HepG2 (cell line): ENCODE results near the gene SCP2. TPM values are rescaled to one million over a fixed set of nuclear protein-coding genes. Genes with fewer than 3 reads are reported as not detected.

Source experiments
- ATAC-seq: fragments of 200-7000 bp; cut with Tn5 transposase; 3 replicates; pipeline ENCODE4 v1.9.1; 2020; ENCODE audit warnings: mild to moderate bottlenecking, moderate library complexity
- BruUV-seq: library from RNA; stranded (reverse); fragments of 400-500 nt; replicated peaks from 2 replicates; lab custom pipeline; 2021; lab: Mats Ljungman, UMichigan
- CTCF ChIA-PET: fragments of 300-600 bp; formaldehyde crosslinking; extraction: SDS; loops from one replicate; lab custom pipeline; 2021; ENCODE audit warnings: low total read pairs, inconsistent platforms, low intra/inter-chr PET ratio; lab: Yijun Ruan, JAX
- POLR2A ChIA-PET: fragments of 350-600 bp; sonication (Branson Sonifier 250); formaldehyde crosslinking; loops from one replicate; lab custom pipeline; 2020; ENCODE audit warnings: antibody characterized with exemption, inconsistent platforms; lab: Yijun Ruan, JAX
- DNase-seq: peaks from one replicate; pipeline ENCODE4 v3.0.0-alpha.2; 2015; ENCODE audit warnings: low spot score
- FAIRE-seq: peaks from 3 replicates; lab custom pipeline; 2011; peaks lifted over from hg19 to GRCh38; lab: Jason Lieb, UNC
- H2AFZ ChIP-seq: one replicate; pipeline ENCODE4 v1.6.1; 2011; ENCODE audit warnings: low read length, inconsistent platforms
- H3K27ac ChIP-seq: fragments of 300-600 bp; 3 replicates; pipeline ENCODE4 v1.8.0; 2011; ENCODE audit warnings: mixed run types, mild to moderate bottlenecking, mixed read lengths, low read length, inconsistent platforms; ENCODE audit not compliant: insufficient read depth; ENCODE audit errors: extremely low read length
- H3K27me3 ChIP-seq, 2 experiments: fragments of 200-600 bp in 1 of 2; 2 replicates in 1 of 2; 3 replicates in 1 of 2; pipeline versions ENCODE4 v1.6.0 to v1.8.0; 2011; ENCODE audit warnings: low read length in 2 of 2, mild to moderate bottlenecking in 2 of 2, moderate library complexity in 2 of 2, inconsistent platforms in 1 of 2; ENCODE audit not compliant: insufficient read depth in 2 of 2, control insufficient read depth in 1 of 2
- H3K36me3 ChIP-seq, 2 experiments: fragments of 200-600 bp in 1 of 2; replicated peaks in 1 of 2; 2 replicates in 1 of 2; 3 replicates in 1 of 2; pipeline versions ENCODE4 v1.5.1 to v1.8.0; 2011; ENCODE audit warnings: low read length in 2 of 2, inconsistent platforms in 1 of 2; ENCODE audit not compliant: insufficient read depth in 2 of 2, control insufficient read depth in 1 of 2
- H3K4me1 ChIP-seq: 2 replicates; pipeline ENCODE4 v1.5.1; 2012; ENCODE audit warnings: low read length, inconsistent platforms; ENCODE audit not compliant: insufficient read depth
- H3K4me2 ChIP-seq: 2 replicates; pipeline ENCODE4 v1.6.0; 2011; ENCODE audit warnings: low read depth, low read length, inconsistent platforms
- H3K4me3 ChIP-seq, 3 experiments: fragments of 200-600 bp in 1 of 3; sonication (generic), shearing (Covaris generic) in 1 of 3; replicated peaks in 1 of 3; 2 replicates each; pipeline ENCODE4 v1.5.1; 2011 to 2016; ENCODE audit warnings: low read length in 3 of 3, inconsistent platforms in 2 of 3, low read depth in 2 of 3, mild to moderate bottlenecking in 2 of 3, control low read depth in 1 of 3, mixed read lengths in 1 of 3; ENCODE audit not compliant: insufficient read depth in 1 of 3
- H3K79me2 ChIP-seq: one replicate; pipeline ENCODE4 v1.6.1; 2011; ENCODE audit warnings: low read length, inconsistent platforms; ENCODE audit not compliant: insufficient read depth
- H3K9ac ChIP-seq: 2 replicates; pipeline ENCODE4 v1.6.0; 2011; ENCODE audit warnings: mild to moderate bottlenecking, low read depth, low read length, inconsistent platforms; ENCODE audit not compliant: insufficient read depth
- H3K9me3 ChIP-seq: 2 replicates; pipeline ENCODE4 v1.5.1; 2012; ENCODE audit warnings: mild to moderate bottlenecking, low read length
- H4K20me1 ChIP-seq: 2 replicates; pipeline ENCODE4 v1.6.0; 2011; ENCODE audit warnings: inconsistent platforms, mild to moderate bottlenecking, low read length, moderate library complexity; ENCODE audit not compliant: insufficient read depth
- CBX1 ChIP-seq: IDR thresholded peaks from one replicate; pipeline ENCODE4 v1.6.1; 2016; ENCODE audit warnings: antibody characterized with exemption, low read depth
- IKZF4 ChIP-seq: sonication (generic); formaldehyde crosslinking; IDR thresholded peaks from 2 replicates; pipeline ENCODE4 v1.5.1; 2020; ENCODE audit warnings: borderline replicate concordance, mild to moderate bottlenecking, low read depth, missing genetic modification reagents; ENCODE audit errors: not compliant biosample characterization
- NFE2L1 ChIP-seq: sonication (generic); formaldehyde crosslinking; IDR thresholded peaks from 2 replicates; pipeline ENCODE4 v1.4.0; 2020; ENCODE audit warnings: missing genetic modification reagents, mild to moderate bottlenecking, borderline replicate concordance
- SAP130 ChIP-seq: IDR thresholded peaks from 2 replicates; pipeline ENCODE4 v1.6.1; 2016; ENCODE audit warnings: low read depth
- ZBTB38 ChIP-seq: sonication (generic); formaldehyde crosslinking; IDR thresholded peaks from 2 replicates; pipeline ENCODE4 v1.5.1; 2020; ENCODE audit warnings: mild to moderate bottlenecking, missing genetic modification reagents
- ZC3H4 ChIP-seq: sonication (generic); formaldehyde crosslinking; IDR thresholded peaks from 2 replicates; pipeline ENCODE4 v1.4.0; 2020; ENCODE audit warnings: missing genetic modification reagents, borderline replicate concordance
- ZNF510 ChIP-seq: sonication (generic); formaldehyde crosslinking; IDR thresholded peaks from 2 replicates; pipeline ENCODE4 v1.4.0; 2020; ENCODE audit warnings: low read depth, mild to moderate bottlenecking, missing genetic modification reagents
- ZNF792 ChIP-seq: IDR thresholded peaks from 2 replicates; pipeline ENCODE4 v1.6.1; 2016
- ZNF879 ChIP-seq: sonication (generic); formaldehyde crosslinking; IDR thresholded peaks from 2 replicates; pipeline ENCODE4 v1.8.1; 2023; ENCODE audit warnings: missing genetic modification reagents
- WGBS: methylation state at CpG from one replicate; pipeline ENCODE4 v1.1.6; 2017; ENCODE audit warnings: low lambda C conversion rate; 5-methylcytosine and 5-hydroxymethylcytosine counted together
- in situ Hi-C: cut with HindIII; loops from 2 replicates; pipeline ENCODE4 v1.10.0; 2017; ENCODE audit warnings: low pct_unique_long_range_greater_than_20kb; ENCODE audit not compliant: extremely low pct_ligation_motif_present
- intact Hi-C: fragments of 100-400 bp; cut with micrococcal nuclease; formaldehyde crosslinking; loops from one replicate; pipeline ENCODE4 v1.10.0; 2022; ENCODE audit not compliant: unreplicated experiment
- polyA plus RNA-seq, 8 experiments: library from polyadenylated mRNA; depleted of rRNA in 3 of 8; stranded (reverse) in 7 of 8; unstranded in 1 of 8; fragments of >200 nt; fragmentation: Illumina TruSeq in 4 of 8; extraction: Trizol in 4 of 8; gene quantifications; 2 replicates each; pipeline versions ENCODE4 v1.2.1 to v1.2.3, GENCODE V29; 2011 to 2016; ENCODE audit warnings: low read depth in 4 of 8, missing spikeins in 1 of 8, mixed read lengths in 1 of 8; ENCODE audit not compliant: insufficient read depth in 1 of 8
- total RNA-seq, 5 experiments: library from RNA; depleted of rRNA; stranded (reverse); fragments of >200 nt; fragmentation: Illumina TruSeq; extraction: Trizol; gene quantifications; 2 replicates each; pipeline ENCODE4 v1.2.3, GENCODE V29; 2016; ENCODE audit warnings: low read depth in 1 of 5
- TF ChIP-seq, protein P1 (sequence below): sonication (generic); formaldehyde crosslinking; IDR thresholded peaks from 2 replicates; pipeline ENCODE4 v1.5.1; 2020; ENCODE audit warnings: missing genetic modification reagents, mild to moderate bottlenecking, borderline replicate concordance
- TF ChIP-seq, protein P2 (sequence below): IDR thresholded peaks from 2 replicates; pipeline ENCODE4 v1.6.1; 2016; ENCODE audit warnings: low read depth, missing genetic modification reagents, missing compliant biosample characterization
- TF ChIP-seq, protein P3 (sequence below): sonication (generic); formaldehyde crosslinking; IDR thresholded peaks from 2 replicates; pipeline ENCODE4 v1.8.0; 2022; ENCODE audit warnings: mild to moderate bottlenecking, missing genetic modification reagents; ENCODE audit not compliant: insufficient replicate concordance
- TF ChIP-seq, protein P4 (sequence below): sonication (generic); formaldehyde crosslinking; IDR thresholded peaks from 2 replicates; pipeline ENCODE4 v1.4.0; 2020; ENCODE audit warnings: missing genetic modification reagents, borderline replicate concordance

Gene SCP2
- total and polyA plus RNA-seq, 2 of the 13 experiments (the other 11 are each of a cell fraction or from before 2014, with no cell fraction given) = 59.0 to 133 TPM

DNA sequence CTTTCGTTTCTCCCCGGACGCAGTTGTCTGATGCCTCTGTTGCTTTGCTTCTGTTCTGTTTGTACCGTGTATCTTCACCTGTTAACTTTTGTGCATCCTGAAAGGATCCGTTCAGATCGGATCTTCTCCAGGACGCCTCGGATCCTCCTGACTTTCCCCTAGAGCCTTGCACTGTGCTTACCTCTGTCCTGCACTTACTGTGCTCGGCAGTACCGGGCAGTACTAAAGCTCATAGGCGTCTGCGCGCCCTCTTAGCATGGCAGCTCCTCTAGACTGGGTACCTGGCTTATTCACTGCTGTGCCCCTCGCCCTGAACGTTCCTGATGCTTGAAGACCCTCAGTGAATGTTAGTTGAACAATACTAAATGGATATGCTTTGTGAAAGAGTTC, 934 bp downstream of the SCP2 start:
- H3K4me3 ChIP-seq = peak overlapping the region; percentile 86 to 95 (median 92)
- peak overlapping the region; percentile 79 for H3K27ac ChIP-seq
- peak overlapping the region; percentile 85 for H3K9ac ChIP-seq
- in situ Hi-C loops (no loop called here), intact Hi-C loops (loop anchor here (10.0 kb wide), 1 partner anchor 223 kb away; no protein-coding TSS in a partner anchor)
- ATAC-seq (peak; percentile 55), FAIRE-seq (no peak), DNase-seq (no peak)
- WGBS = 15% methylated on average over 15 of the region's 15 CpGs
- CTCF ChIA-PET = no interaction called here
- H3K79me2 ChIP-seq = peaks cover 12% of the 10 kb centered on the region
- H3K9me3 ChIP-seq = no peaks in the 10 kb centered on the region
- no peaks in the 10 kb centered on the region for H3K27me3 ChIP-seq
- H2AFZ ChIP-seq = no peak overlapping the region
- H3K4me1 ChIP-seq = peaks cover 54% of the 10 kb centered on the region
- POLR2A ChIA-PET = interaction anchor here (1.2 to 2.3 kb wide), 4 partner anchors 17 to 239 kb away, joined by 4 to 7 read pairs (median 5); partner anchors contain the start of gene ZYG11B
- no peaks in the 10 kb centered on the region for H4K20me1 ChIP-seq
- no TSS peak for BruUV-seq
- no peaks in the 10 kb centered on the region for H3K36me3 ChIP-seq
- H3K4me2 ChIP-seq = peak overlapping the region; percentile 99
- TF ChIP-seq, protein P1, sequence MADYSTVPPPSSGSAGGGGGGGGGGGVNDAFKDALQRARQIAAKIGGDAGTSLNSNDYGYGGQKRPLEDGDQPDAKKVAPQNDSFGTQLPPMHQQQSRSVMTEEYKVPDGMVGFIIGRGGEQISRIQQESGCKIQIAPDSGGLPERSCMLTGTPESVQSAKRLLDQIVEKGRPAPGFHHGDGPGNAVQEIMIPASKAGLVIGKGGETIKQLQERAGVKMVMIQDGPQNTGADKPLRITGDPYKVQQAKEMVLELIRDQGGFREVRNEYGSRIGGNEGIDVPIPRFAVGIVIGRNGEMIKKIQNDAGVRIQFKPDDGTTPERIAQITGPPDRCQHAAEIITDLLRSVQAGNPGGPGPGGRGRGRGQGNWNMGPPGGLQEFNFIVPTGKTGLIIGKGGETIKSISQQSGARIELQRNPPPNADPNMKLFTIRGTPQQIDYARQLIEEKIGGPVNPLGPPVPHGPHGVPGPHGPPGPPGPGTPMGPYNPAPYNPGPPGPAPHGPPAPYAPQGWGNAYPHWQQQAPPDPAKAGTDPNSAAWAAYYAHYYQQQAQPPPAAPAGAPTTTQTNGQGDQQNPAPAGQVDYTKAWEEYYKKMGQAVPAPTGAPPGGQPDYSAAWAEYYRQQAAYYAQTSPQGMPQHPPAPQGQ (CRISPR knock-in tag) = no peak
- TF ChIP-seq ZBTB38 (CRISPR knock-in tag) (no peak), SAP130 (CRISPR knock-in tag) (peak; percentile 4; the same call in 1 of the 2 replicates), IKZF4 (CRISPR knock-in tag) (no peak), CBX1 (peak; percentile 39), ZC3H4 (CRISPR knock-in tag) (no peak), ZNF510 (no peak), ZNF792 (no peak), ZNF879 (CRISPR knock-in tag) (peak; percentile 13), NFE2L1 (CRISPR knock-in tag) (no peak)
- TF ChIP-seq, protein P2, sequence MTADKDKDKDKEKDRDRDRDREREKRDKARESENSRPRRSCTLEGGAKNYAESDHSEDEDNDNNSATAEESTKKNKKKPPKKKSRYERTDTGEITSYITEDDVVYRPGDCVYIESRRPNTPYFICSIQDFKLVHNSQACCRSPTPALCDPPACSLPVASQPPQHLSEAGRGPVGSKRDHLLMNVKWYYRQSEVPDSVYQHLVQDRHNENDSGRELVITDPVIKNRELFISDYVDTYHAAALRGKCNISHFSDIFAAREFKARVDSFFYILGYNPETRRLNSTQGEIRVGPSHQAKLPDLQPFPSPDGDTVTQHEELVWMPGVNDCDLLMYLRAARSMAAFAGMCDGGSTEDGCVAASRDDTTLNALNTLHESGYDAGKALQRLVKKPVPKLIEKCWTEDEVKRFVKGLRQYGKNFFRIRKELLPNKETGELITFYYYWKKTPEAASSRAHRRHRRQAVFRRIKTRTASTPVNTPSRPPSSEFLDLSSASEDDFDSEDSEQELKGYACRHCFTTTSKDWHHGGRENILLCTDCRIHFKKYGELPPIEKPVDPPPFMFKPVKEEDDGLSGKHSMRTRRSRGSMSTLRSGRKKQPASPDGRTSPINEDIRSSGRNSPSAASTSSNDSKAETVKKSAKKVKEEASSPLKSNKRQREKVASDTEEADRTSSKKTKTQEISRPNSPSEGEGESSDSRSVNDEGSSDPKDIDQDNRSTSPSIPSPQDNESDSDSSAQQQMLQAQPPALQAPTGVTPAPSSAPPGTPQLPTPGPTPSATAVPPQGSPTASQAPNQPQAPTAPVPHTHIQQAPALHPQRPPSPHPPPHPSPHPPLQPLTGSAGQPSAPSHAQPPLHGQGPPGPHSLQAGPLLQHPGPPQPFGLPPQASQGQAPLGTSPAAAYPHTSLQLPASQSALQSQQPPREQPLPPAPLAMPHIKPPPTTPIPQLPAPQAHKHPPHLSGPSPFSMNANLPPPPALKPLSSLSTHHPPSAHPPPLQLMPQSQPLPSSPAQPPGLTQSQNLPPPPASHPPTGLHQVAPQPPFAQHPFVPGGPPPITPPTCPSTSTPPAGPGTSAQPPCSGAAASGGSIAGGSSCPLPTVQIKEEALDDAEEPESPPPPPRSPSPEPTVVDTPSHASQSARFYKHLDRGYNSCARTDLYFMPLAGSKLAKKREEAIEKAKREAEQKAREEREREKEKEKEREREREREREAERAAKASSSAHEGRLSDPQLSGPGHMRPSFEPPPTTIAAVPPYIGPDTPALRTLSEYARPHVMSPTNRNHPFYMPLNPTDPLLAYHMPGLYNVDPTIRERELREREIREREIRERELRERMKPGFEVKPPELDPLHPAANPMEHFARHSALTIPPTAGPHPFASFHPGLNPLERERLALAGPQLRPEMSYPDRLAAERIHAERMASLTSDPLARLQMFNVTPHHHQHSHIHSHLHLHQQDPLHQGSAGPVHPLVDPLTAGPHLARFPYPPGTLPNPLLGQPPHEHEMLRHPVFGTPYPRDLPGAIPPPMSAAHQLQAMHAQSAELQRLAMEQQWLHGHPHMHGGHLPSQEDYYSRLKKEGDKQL (CRISPR knock-in tag) = no peak
- TF ChIP-seq, protein P3, sequence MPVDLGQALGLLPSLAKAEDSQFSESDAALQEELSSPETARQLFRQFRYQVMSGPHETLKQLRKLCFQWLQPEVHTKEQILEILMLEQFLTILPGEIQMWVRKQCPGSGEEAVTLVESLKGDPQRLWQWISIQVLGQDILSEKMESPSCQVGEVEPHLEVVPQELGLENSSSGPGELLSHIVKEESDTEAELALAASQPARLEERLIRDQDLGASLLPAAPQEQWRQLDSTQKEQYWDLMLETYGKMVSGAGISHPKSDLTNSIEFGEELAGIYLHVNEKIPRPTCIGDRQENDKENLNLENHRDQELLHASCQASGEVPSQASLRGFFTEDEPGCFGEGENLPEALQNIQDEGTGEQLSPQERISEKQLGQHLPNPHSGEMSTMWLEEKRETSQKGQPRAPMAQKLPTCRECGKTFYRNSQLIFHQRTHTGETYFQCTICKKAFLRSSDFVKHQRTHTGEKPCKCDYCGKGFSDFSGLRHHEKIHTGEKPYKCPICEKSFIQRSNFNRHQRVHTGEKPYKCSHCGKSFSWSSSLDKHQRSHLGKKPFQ (CRISPR knock-in tag) = peak; percentile 42
- TF ChIP-seq, protein P4, sequence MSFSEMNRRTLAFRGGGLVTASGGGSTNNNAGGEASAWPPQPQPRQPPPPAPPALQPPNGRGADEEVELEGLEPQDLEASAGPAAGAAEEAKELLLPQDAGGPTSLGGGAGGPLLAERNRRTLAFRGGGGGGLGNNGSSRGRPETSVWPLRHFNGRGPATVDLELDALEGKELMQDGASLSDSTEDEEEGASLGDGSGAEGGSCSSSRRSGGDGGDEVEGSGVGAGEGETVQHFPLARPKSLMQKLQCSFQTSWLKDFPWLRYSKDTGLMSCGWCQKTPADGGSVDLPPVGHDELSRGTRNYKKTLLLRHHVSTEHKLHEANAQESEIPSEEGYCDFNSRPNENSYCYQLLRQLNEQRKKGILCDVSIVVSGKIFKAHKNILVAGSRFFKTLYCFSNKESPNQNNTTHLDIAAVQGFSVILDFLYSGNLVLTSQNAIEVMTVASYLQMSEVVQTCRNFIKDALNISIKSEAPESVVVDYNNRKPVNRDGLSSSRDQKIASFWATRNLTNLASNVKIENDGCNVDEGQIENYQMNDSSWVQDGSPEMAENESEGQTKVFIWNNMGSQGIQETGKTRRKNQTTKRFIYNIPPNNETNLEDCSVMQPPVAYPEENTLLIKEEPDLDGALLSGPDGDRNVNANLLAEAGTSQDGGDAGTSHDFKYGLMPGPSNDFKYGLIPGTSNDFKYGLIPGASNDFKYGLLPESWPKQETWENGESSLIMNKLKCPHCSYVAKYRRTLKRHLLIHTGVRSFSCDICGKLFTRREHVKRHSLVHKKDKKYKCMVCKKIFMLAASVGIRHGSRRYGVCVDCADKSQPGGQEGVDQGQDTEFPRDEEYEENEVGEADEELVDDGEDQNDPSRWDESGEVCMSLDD (CRISPR knock-in tag) = no peak
